ENCODE data around the gene CLCN4. TPM values are rescaled to one million over a fixed set of nuclear protein-coding genes. Genes with fewer than 3 reads are reported as not detected.

The CLCN4 gene
- total RNA-seq, 4 donors from 2014 or later: 0.79 to 1.1 TPM; not detected in 2

- TF ChIP-seq CTCF (IDR thresholded peaks at IDR 0.05): no peak
- TF ChIP-seq POLR2AphosphoS5 (IDR thresholded peaks at IDR 0.05): no peak
- TF ChIP-seq POLR2A (IDR thresholded peaks at IDR 0.05): no peak
- no peak for TF ChIP-seq EP300 (IDR thresholded peaks at IDR 0.05; ENCODE audit: low read depth)
- Histone ChIP-seq H3K9me3 (no peaks in the 10 kb centered on the region), H3K36me3 (no peaks in the 10 kb centered on the region), H3K27ac (no peak overlapping the region), H3K4me1 (no peaks in the 10 kb centered on the region), H3K27me3 (no peaks in the 10 kb centered on the region), H3K4me3 (no peak overlapping the region)
- 83% methylated on average over 17 of the region's 17 CpGs; no CpG with 5 or more reads in 1 of the 2 donors for WGBS, 2 donors (ENCODE audit: low coverage in 1 of 2)
- intact Hi-C loops (cut with DNase I; ENCODE audit: low total_unique reads) (no loop called here), in situ Hi-C loops (cut with MboI; ENCODE audit: low pct_ligation_motif_present in 1 of 4, low pct_unique_long_range_greater_than_20kb in 1 of 4, low sequenced_read_pairs in 3 of 4) (no loop called here)
- no peak for DNase-seq
Observed at GRCh38 chrX:10166248-10166716, 9.5 kb downstream of the CLCN4 start.

- in situ Hi-C loops (cut with MboI; ENCODE audit: low pct_ligation_motif_present in 1 of 4, low pct_unique_long_range_greater_than_20kb in 1 of 4, low sequenced_read_pairs in 3 of 4): no loop called here
- TF ChIP-seq POLR2A (IDR thresholded peaks at IDR 0.05) (no peak), EP300 (IDR thresholded peaks at IDR 0.05; ENCODE audit: low read depth) (no peak), CTCF (IDR thresholded peaks at IDR 0.05) (no peak), POLR2AphosphoS5 (IDR thresholded peaks at IDR 0.05) (no peak)
- no peak overlapping the region for H3K27ac ChIP-seq
- H3K27me3 ChIP-seq: no peaks in the 10 kb centered on the region
- no peak overlapping the region for H3K4me3 ChIP-seq
- DNase-seq: no peak
- WGBS, 2 donors (ENCODE audit: low coverage in 1 of 2): 48% methylated on average over 8 of the region's 8 CpGs; no CpG with 5 or more reads in 1 of the 2 donors
- H3K4me1 ChIP-seq: no peaks in the 10 kb centered on the region
- intact Hi-C loops (cut with DNase I; ENCODE audit: low total_unique reads): no loop called here
- H3K9me3 ChIP-seq: no peaks in the 10 kb centered on the region
- no peaks in the 10 kb centered on the region for H3K36me3 ChIP-seq
Observed at GRCh38 chrX:10166731-10167151, 10.0 kb downstream of the CLCN4 start.

GRCh38 chrX:10167573-10167972, 10.8 kb downstream of the CLCN4 start:
- DNase-seq: no peak
- Histone ChIP-seq H3K27ac (no peak overlapping the region), H3K36me3 (no peaks in the 10 kb centered on the region), H3K4me1 (no peaks in the 10 kb centered on the region), H3K4me3 (no peak overlapping the region), H3K9me3 (no peaks in the 10 kb centered on the region), H3K27me3 (no peaks in the 10 kb centered on the region)
- 54% methylated on average over 6 of the region's 6 CpGs; no CpG with 5 or more reads in 1 of the 2 donors for WGBS, 2 donors (ENCODE audit: low coverage in 1 of 2)
- TF ChIP-seq POLR2AphosphoS5 (IDR thresholded peaks at IDR 0.05): no peak
- TF ChIP-seq POLR2A (IDR thresholded peaks at IDR 0.05): no peak
- no peak for TF ChIP-seq CTCF (IDR thresholded peaks at IDR 0.05)
- TF ChIP-seq EP300 (IDR thresholded peaks at IDR 0.05; ENCODE audit: low read depth): no peak
- intact Hi-C loops (cut with DNase I; ENCODE audit: low total_unique reads) (no loop called here), in situ Hi-C loops (cut with MboI; ENCODE audit: low pct_ligation_motif_present in 1 of 4, low pct_unique_long_range_greater_than_20kb in 1 of 4, low sequenced_read_pairs in 3 of 4) (no loop called here)

GRCh38 chrX:10168226-10168625, 11.5 kb downstream of the CLCN4 start:
- H3K27ac ChIP-seq: no peak overlapping the region
- TF ChIP-seq EP300 (IDR thresholded peaks at IDR 0.05; ENCODE audit: low read depth): no peak
- no peak for TF ChIP-seq CTCF (IDR thresholded peaks at IDR 0.05)
- no peak for TF ChIP-seq POLR2A (IDR thresholded peaks at IDR 0.05)
- no peak for TF ChIP-seq POLR2AphosphoS5 (IDR thresholded peaks at IDR 0.05)
- no peak overlapping the region for H3K4me3 ChIP-seq
- H3K27me3 ChIP-seq: no peaks in the 10 kb centered on the region
- in situ Hi-C loops (cut with MboI; ENCODE audit: low pct_ligation_motif_present in 1 of 4, low pct_unique_long_range_greater_than_20kb in 1 of 4, low sequenced_read_pairs in 3 of 4) (no loop called here), intact Hi-C loops (cut with DNase I; ENCODE audit: low total_unique reads) (no loop called here)
- no peaks in the 10 kb centered on the region for H3K36me3 ChIP-seq
- no peaks in the 10 kb centered on the region for H3K9me3 ChIP-seq
- WGBS, 2 donors (ENCODE audit: low coverage in 1 of 2): 84% methylated on average over 9 of the region's 9 CpGs; no CpG with 5 or more reads in 1 of the 2 donors
- DNase-seq: no peak
- no peaks in the 10 kb centered on the region for H3K4me1 ChIP-seq
